GM19240 (cell line): ENCODE measurements around the gene DDX43.
"Not testable (repeated sequence)": the region's sequence is repeated elsewhere in the genome, so short reads cannot be mapped to it uniquely, and the experiment has no call there.

Source experiments
- DNase-seq: peaks from one replicate; pipeline ENCODE4 v3.0.0; 2011; ENCODE audit warnings: low spot score; ENCODE audit not compliant: insufficient read length

DDX43 gene

GRCh38 chr6:73394577-73395354 is at the start of gene DDX43:
TSS of gene DDX43 (plus strand) at chr6:73394828. CDS start at chr6:73394906, 78 bp downstream.
- DNase-seq: no peak

GRCh38 chr6:73348550-73349204 is 46.0 kb upstream of the DDX43 start:
- DNase-seq: no peak

- no peak for DNase-seq
Measured at GRCh38 chr6:73349311-73349710, 45.3 kb upstream of the DDX43 start.

GRCh38 chr6:73353636-73354593 is 40.7 kb upstream of the DDX43 start, which contains the start of gene DPPA5:
TSS of gene DPPA5 (minus strand) at chr6:73354276. CDS start at chr6:73354225, 51 bp downstream.
- no peak for DNase-seq

- DNase-seq: no peak
Measured at GRCh38 chr6:73362358-73362757, 32.3 kb upstream of the DDX43 start, which contains the start of gene KHDC3L. TSS of gene KHDC3L (plus strand) at chr6:73362658. CDS start at chr6:73362730, 72 bp downstream.

GRCh38 chr6:73362869-73363536 is 31.6 kb upstream of the DDX43 start:
- no peak for DNase-seq

- DNase-seq: no peak
Measured at GRCh38 chr6:73363537-73363875, 31.1 kb upstream of the DDX43 start.

- no peak for DNase-seq
Measured at GRCh38 chr6:73364121-73364520, 30.5 kb upstream of the DDX43 start.

- DNase-seq: no peak
Measured at GRCh38 chr6:73364549-73364948, 30.1 kb upstream of the DDX43 start.

GRCh38 chr6:73367761-73368355 is 26.8 kb upstream of the DDX43 start:
- DNase-seq: no peak

- no peak for DNase-seq
Measured at GRCh38 chr6:73368675-73369074, 26.0 kb upstream of the DDX43 start.

- no peak for DNase-seq
Measured at GRCh38 chr6:73369157-73369556, 25.5 kb upstream of the DDX43 start.

GRCh38 chr6:73369563-73369962 is 25.1 kb upstream of the DDX43 start, which contains the start of gene OOEP:
TSS of gene OOEP (minus strand) at chr6:73369897. CDS start at chr6:73369792, 105 bp downstream.
- DNase-seq: no peak

GRCh38 chr6:73371984-73372383 is 22.6 kb upstream of the DDX43 start:
- no peak for DNase-seq

GRCh38 chr6:73372516-73372915 is 22.1 kb upstream of the DDX43 start:
- no peak for DNase-seq

- no peak for DNase-seq
Measured at GRCh38 chr6:73375216-73375615, 19.4 kb upstream of the DDX43 start.

- DNase-seq: no peak
Measured at GRCh38 chr6:73377225-73377624, 17.4 kb upstream of the DDX43 start.

GRCh38 chr6:73381531-73381930 is 13.1 kb upstream of the DDX43 start:
- DNase-seq: not testable (repeated sequence)

GRCh38 chr6:73382462-73383113 is 12.0 kb upstream of the DDX43 start:
- no peak for DNase-seq

GRCh38 chr6:73388433-73388799 is 6.2 kb upstream of the DDX43 start:
- DNase-seq: no peak
